Gastroesophageal sphincter (tissue), 3 donors: ENCODE results near the gene RAB43.
A peak's percentile ranks its signal among the peaks of the same experiment; 100 is the strongest.

ENCODE experiments used
- POLR2A ChIP-seq, 2 donors: fragments of 450-650 bp; IDR thresholded peaks; one replicate each; pipeline ENCODE4 v1.6.1; 2017; ENCODE audit warnings: antibody characterized with exemption in 2 of 2, mild to moderate bottlenecking in 2 of 2, moderate library complexity in 1 of 2
- POLR2AphosphoS5 ChIP-seq: sonication (generic); formaldehyde crosslinking; IDR thresholded peaks from one replicate; pipeline ENCODE4 v1.6.1; 2017; ENCODE audit warnings: antibody characterized with exemption
- TF ChIP-seq, protein P1 (sequence below), 4 experiments: fragments of 200-600 bp in 2 of 4; fragments of 450-650 bp in 2 of 4; sonication (generic) in 1 of 4; IDR thresholded peaks; one replicate each; pipeline ENCODE4 v1.5.1; 2017 to 2019; ENCODE audit warnings: antibody characterized with exemption in 4 of 4, mild to moderate bottlenecking in 2 of 4, moderate library complexity in 2 of 4

DNA sequence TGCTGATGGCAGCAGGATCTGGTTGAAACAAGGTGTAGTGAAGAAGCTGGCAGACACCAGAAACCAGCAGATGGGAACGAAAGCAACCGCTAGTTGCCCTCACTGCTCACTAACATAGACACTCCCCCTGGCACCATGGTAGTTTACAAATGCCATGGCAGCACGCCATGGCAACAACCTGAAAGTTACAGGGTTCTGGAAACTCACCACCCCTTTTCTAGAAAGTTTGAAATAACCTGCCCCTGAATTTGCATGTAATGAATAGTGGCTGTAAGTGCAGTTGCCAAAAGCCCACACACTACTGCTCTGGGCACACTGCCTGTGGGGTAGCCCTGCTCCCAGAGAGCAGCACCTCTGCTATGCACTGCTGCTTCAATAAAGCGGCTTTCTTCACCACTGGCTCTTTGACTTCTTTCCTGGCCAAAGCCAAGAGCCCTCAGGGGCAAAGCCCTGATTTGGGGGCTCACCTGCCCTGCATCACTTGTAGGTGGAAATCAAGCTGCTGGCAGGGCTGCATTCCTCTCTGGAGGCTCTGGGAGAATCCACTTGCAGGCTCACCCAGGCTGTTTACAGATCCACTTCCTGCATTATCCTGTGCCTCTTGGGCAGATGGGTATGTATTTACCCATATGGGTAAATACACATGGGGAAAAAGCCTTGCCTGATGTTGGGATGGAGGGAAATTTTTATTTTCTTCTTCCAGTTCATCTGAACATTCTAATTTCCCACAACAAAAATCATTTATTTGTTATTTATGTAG lies 63.0 kb downstream of the RAB43 start:
- TF ChIP-seq POLR2AphosphoS5: peak; percentile 33
- TF ChIP-seq, protein P1, sequence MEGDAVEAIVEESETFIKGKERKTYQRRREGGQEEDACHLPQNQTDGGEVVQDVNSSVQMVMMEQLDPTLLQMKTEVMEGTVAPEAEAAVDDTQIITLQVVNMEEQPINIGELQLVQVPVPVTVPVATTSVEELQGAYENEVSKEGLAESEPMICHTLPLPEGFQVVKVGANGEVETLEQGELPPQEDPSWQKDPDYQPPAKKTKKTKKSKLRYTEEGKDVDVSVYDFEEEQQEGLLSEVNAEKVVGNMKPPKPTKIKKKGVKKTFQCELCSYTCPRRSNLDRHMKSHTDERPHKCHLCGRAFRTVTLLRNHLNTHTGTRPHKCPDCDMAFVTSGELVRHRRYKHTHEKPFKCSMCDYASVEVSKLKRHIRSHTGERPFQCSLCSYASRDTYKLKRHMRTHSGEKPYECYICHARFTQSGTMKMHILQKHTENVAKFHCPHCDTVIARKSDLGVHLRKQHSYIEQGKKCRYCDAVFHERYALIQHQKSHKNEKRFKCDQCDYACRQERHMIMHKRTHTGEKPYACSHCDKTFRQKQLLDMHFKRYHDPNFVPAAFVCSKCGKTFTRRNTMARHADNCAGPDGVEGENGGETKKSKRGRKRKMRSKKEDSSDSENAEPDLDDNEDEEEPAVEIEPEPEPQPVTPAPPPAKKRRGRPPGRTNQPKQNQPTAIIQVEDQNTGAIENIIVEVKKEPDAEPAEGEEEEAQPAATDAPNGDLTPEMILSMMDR (IDR thresholded peaks at IDR 0.05): no peak
- TF ChIP-seq POLR2A (IDR thresholded peaks at IDR 0.05): no peak
